Stimulated activated naive B cell treated with anti-CD40 and anti-IgM and Interleukin-4, amounts not matched to agents 10 μg/mL and 1 μg/mL and 100 μg/mL, for 72 hours (primary cell): ENCODE data around the gene DBT.

Experiments
- ATAC-seq, 2 donors: fragments of 150-1000 bp; cut with Tn5 transposase; replicated peaks; 2 replicates each; pipeline ENCODE4 v1.10.0; 2021; ENCODE audit warnings: moderate library complexity in 1 of 2
- DNase-seq: peaks from one replicate; pipeline ENCODE4 v3.0.0; 2021
- H3K27ac Mint-ChIP-seq: one replicate; pipeline ENCODE4 v1.8.0; 2022; ENCODE audit warnings: mild to moderate bottlenecking, mixed read lengths
- H3K27me3 Mint-ChIP-seq, 2 donors: one replicate each; pipeline ENCODE4 v1.8.0; 2022; ENCODE audit warnings: mixed read lengths in 2 of 2
- H3K36me3 Mint-ChIP-seq, 2 donors: one replicate each; pipeline ENCODE4 v1.8.0; 2022; ENCODE audit warnings: mixed read lengths in 2 of 2, mild to moderate bottlenecking in 1 of 2
- H3K4me1 Mint-ChIP-seq, 2 donors: one replicate each; pipeline ENCODE4 v1.8.0; 2022; ENCODE audit warnings: mixed read lengths in 2 of 2, mild to moderate bottlenecking in 1 of 2
- H3K4me3 Mint-ChIP-seq, 2 donors: one replicate each; pipeline ENCODE4 v1.8.0; 2022; ENCODE audit warnings: mild to moderate bottlenecking in 2 of 2, mixed read lengths in 2 of 2, moderate library complexity in 1 of 2
- H3K9me3 Mint-ChIP-seq, 2 donors: one replicate each; pipeline ENCODE4 v1.8.0; 2022; ENCODE audit warnings: mixed read lengths in 2 of 2, mild to moderate bottlenecking in 1 of 2

DBT gene

DNA sequence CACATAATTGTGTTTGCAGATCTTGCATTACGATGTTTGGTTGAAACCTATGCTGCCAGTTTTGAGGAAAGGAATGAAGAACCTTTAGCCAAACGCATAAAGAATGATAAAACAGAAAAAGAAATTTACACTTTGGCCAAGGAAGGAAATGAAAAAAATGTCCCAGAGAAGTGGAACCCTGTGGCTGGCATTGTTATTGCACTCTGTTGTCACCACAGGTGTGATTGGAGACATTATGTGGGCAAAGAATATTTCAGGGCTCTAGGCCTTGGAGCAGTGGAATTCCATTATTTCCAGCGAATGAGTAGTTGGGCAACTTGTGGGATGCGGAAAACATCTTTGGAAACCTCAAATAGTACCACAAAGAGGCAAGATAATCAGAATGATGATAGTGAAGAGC is 101.8 kb downstream of the DBT start:
- Mint-ChIP-seq H3K9me3 (no peaks in the 10 kb centered on the region), H3K36me3 (peaks cover 17 to 27% of the 10 kb centered on the region in 2 donors), H3K4me3 (no peak overlapping the region), H3K27ac (no peak overlapping the region), H3K27me3 (no peaks in the 10 kb centered on the region), H3K4me1 (peaks cover 5 to 13% of the 10 kb centered on the region in 2 donors)
- no peak for DNase-seq
- no peak for ATAC-seq

DNA sequence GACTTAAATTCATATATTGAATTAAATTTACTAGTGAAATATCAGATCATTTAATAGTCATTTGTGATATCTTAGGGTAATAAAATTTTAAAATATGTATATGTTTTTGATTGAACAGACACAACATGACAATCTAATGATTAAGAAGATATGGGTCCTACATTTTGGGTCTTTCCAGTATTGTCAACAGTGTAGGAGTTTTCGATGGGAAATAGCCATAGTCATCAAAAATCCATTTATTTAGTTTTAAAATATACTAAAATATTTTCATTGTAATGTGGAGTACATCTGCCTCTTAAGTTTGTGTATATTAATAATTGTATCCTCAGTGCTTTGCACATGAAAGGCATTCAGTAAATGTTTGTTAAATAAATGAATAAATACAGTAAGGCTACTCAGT is 102.7 kb downstream of the DBT start:
- Mint-ChIP-seq H3K36me3 (peaks cover 25 to 36% of the 10 kb centered on the region in 2 donors), H3K4me1 (peaks cover 5 to 11% of the 10 kb centered on the region in 2 donors), H3K27me3 (no peaks in the 10 kb centered on the region), H3K9me3 (no peaks in the 10 kb centered on the region), H3K27ac (no peak overlapping the region), H3K4me3 (no peak overlapping the region)
- no peak for DNase-seq
- no peak for ATAC-seq

- no peak overlapping the region for H3K4me3 Mint-ChIP-seq
- ATAC-seq, result no peak
- no peaks in the 10 kb centered on the region for H3K9me3 Mint-ChIP-seq
- no peak for DNase-seq
- peaks cover 7 to 8% of the 10 kb centered on the region in 2 donors for H3K4me1 Mint-ChIP-seq
- peaks cover 26 to 39% of the 10 kb centered on the region in 2 donors for H3K36me3 Mint-ChIP-seq
- no peaks in the 10 kb centered on the region for H3K27me3 Mint-ChIP-seq
- no peak overlapping the region for H3K27ac Mint-ChIP-seq
Observed at GRCh38 chr1:100145116-100145515, 104.5 kb downstream of the DBT start.

DNA sequence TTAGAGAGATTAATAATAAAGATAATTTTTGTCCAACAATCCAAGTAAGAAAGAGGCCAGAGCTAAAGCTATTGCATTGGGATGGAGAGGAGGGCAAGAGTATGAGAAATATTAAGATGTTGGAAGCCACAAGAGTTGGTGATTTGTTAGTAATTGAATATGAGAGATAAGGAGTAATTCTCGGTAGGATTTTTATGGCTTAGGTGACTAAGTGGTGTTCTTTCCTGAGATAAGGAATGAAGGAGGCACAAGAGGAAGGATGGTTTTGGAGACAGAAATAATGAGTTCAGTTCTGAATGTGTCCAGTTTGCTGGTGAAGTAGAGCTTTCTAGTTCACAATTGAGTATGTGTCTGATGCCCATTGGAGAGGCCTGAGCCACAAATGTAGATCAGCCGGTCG is 107.3 kb downstream of the DBT start:
- Mint-ChIP-seq H3K4me1 (peaks cover 7 to 8% of the 10 kb centered on the region in 2 donors), H3K36me3 (peaks cover 37 to 48% of the 10 kb centered on the region in 2 donors), H3K27me3 (no peaks in the 10 kb centered on the region), H3K9me3 (no peaks in the 10 kb centered on the region), H3K27ac (peak overlapping the region; percentile 34), H3K4me3 (no peak overlapping the region)
- no peak for ATAC-seq
- no peak for DNase-seq

DNA sequence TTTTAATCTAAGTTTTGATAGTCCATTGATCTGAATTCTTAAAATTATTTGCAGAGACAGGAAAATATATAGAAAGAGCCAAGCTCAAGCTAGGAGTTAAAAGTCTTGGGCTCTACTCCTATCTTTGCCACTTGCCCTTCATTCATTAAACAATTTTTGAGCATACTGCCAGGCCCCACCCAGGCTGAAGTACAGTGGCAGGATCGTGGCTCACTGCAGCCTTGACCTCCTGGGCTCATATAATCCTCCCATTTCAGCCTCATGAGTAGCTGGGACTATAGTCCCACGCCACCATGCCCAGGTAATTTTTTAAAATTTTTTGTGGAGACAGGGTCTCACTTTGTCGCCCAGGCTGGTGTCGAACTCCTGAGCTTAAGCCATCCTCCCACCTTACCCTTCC is 108.4 kb downstream of the DBT start:
- no peaks in the 10 kb centered on the region for H3K9me3 Mint-ChIP-seq
- H3K4me3 Mint-ChIP-seq, result no peak overlapping the region
- peaks cover 7 to 8% of the 10 kb centered on the region in 2 donors for H3K4me1 Mint-ChIP-seq
- DNase-seq (no peak), ATAC-seq (no peak)
- no peaks in the 10 kb centered on the region for H3K27me3 Mint-ChIP-seq
- H3K27ac Mint-ChIP-seq, result no peak overlapping the region
- H3K36me3 Mint-ChIP-seq, result peaks cover 37 to 46% of the 10 kb centered on the region in 2 donors

DNA sequence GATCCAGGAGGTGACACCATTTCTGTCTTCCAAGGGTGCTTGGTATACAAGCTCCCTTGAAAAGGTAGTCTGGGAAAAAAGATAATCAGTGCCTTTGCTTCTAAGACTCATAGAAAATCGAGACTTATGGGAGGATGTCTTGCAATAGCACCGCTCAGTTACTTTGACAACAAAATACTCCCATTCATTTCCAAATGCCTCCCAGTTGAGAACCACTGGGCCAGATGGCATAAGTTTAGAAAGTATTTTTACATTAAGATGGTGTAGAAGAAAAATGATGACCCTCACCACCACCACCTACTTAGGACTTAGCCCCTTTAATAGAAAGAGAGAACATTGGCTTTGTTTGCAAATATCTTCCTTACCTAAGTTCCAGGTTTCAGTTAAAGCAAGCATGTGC is 112.0 kb downstream of the DBT start:
- Mint-ChIP-seq H3K27ac (no peak overlapping the region), H3K4me3 (no peak overlapping the region), H3K36me3 (peaks cover 30 to 31% of the 10 kb centered on the region in 2 donors), H3K27me3 (no peaks in the 10 kb centered on the region), H3K9me3 (no peaks in the 10 kb centered on the region), H3K4me1 (peaks cover 14 to 15% of the 10 kb centered on the region in 2 donors)
- DNase-seq, result no peak
- no peak for ATAC-seq
